ENCODE data around the gene MRE11. TPM values are rescaled to one million over a fixed set of nuclear protein-coding genes. Genes with fewer than 3 reads are reported as not detected.
A peak's percentile ranks its signal among the peaks of the same experiment; 100 is the strongest.
"Not testable (repeated sequence)": the region's sequence is repeated elsewhere in the genome, so short reads cannot be mapped to it uniquely, and the experiment has no call there.

The MRE11 gene
- total RNA-seq, 6 donors from 2014 or later, result 6.7 to 24.7 (median 16.3) TPM

- Histone ChIP-seq H3K36me3 (no peaks in the 10 kb centered on the region), H3K27me3 (no peaks in the 10 kb centered on the region), H3K4me3 (no peak overlapping the region), H3K4me1 (peaks cover 0 to 8% (median 4%) of the 10 kb centered on the region in 4 donors), H3K27ac (no peak overlapping the region), H3K9me3 (no peaks in the 10 kb centered on the region)
- 37 to 51% methylated on average over 4 of the region's 4 CpGs for WGBS, 2 donors
- peak in 1 of 2 donors; percentile 23 for DNase-seq
- no peak for ATAC-seq (ENCODE audit: low FRiP score in 2 of 2)
- TF ChIP-seq, protein P1, sequence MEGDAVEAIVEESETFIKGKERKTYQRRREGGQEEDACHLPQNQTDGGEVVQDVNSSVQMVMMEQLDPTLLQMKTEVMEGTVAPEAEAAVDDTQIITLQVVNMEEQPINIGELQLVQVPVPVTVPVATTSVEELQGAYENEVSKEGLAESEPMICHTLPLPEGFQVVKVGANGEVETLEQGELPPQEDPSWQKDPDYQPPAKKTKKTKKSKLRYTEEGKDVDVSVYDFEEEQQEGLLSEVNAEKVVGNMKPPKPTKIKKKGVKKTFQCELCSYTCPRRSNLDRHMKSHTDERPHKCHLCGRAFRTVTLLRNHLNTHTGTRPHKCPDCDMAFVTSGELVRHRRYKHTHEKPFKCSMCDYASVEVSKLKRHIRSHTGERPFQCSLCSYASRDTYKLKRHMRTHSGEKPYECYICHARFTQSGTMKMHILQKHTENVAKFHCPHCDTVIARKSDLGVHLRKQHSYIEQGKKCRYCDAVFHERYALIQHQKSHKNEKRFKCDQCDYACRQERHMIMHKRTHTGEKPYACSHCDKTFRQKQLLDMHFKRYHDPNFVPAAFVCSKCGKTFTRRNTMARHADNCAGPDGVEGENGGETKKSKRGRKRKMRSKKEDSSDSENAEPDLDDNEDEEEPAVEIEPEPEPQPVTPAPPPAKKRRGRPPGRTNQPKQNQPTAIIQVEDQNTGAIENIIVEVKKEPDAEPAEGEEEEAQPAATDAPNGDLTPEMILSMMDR (IDR thresholded peaks at IDR 0.05), result no peak
- no peak for TF ChIP-seq POLR2AphosphoS5 (IDR thresholded peaks at IDR 0.05)
- TF ChIP-seq EP300 (IDR thresholded peaks at IDR 0.05), result no peak
Observed at GRCh38 chr11:94507485-94507884, 13.8 kb upstream of the MRE11 start.

DNA sequence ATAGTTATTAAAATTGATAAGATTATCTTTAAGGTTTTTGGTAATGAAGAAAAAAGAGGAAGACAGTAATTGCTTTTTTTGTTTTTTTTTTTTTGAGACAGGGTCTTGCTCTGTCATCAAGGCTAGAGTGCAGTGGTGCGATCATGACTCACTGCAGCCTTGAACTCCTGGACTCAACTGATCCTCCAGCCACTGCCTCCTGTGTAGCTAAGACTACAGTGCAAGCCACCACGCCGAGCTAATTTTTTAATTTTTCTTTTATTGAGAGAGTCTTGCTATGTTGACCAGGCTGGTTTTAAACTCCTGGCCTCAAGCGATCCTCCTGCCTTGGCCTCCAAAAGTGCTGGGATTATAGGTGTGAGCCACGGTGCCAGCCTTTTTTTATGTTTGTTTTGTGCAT is 12.9 kb upstream of the MRE11 start:
- not testable (repeated sequence) for H3K36me3 ChIP-seq; H3K4me1 ChIP-seq; H3K4me3 ChIP-seq; H3K9me3 ChIP-seq; H3K27me3 ChIP-seq; DNase-seq; H3K27ac ChIP-seq; ATAC-seq (ENCODE audit: low FRiP score in 2 of 2)
- 93 to 94% methylated on average over 5 of the region's 5 CpGs for WGBS, 2 donors

- no peaks in the 10 kb centered on the region for H3K27me3 ChIP-seq
- peaks cover 0 to 24% (median 4%) of the 10 kb centered on the region in 4 donors for H3K36me3 ChIP-seq
- H3K4me3 ChIP-seq, result no peak overlapping the region
- peak in 1 of 2 donors; percentile 51 for ATAC-seq (ENCODE audit: low FRiP score in 2 of 2)
- no peaks in the 10 kb centered on the region for H3K4me1 ChIP-seq
- no peak for TF ChIP-seq EP300 (IDR thresholded peaks at IDR 0.05)
- TF ChIP-seq, protein P1 (IDR thresholded peaks at IDR 0.05), result peak; percentile 45 to 63 (median 60)
- H3K9me3 ChIP-seq, result no peaks in the 10 kb centered on the region
- no peak overlapping the region for H3K27ac ChIP-seq
- DNase-seq, result no peak
- 7 to 21% methylated on average over 3 of the region's 3 CpGs for WGBS, 2 donors
Observed at GRCh38 chr11:94504689-94505293, 11.1 kb upstream of the MRE11 start.

- Histone ChIP-seq H3K36me3 (peaks cover 9 to 56% (median 25%) of the 10 kb centered on the region in 4 donors), H3K4me3 (no peak overlapping the region), H3K9me3 (no peaks in the 10 kb centered on the region), H3K4me1 (no peaks in the 10 kb centered on the region), H3K27ac (no peak overlapping the region), H3K27me3 (no peaks in the 10 kb centered on the region)
- WGBS, 2 donors, result 72% methylated on average over 2 of the region's 2 CpGs
- no peak for TF ChIP-seq POLR2A (IDR thresholded peaks at IDR 0.05)
- TF ChIP-seq, protein P1 (IDR thresholded peaks at IDR 0.05), result no peak
- no peak for TF ChIP-seq EP300 (IDR thresholded peaks at IDR 0.05)
- no peak for TF ChIP-seq POLR2AphosphoS5 (IDR thresholded peaks at IDR 0.05)
- DNase-seq, result no peak
- no peak for ATAC-seq (ENCODE audit: low FRiP score in 2 of 2)
Observed at GRCh38 chr11:94501522-94501921, 7.9 kb upstream of the MRE11 start.

- TF ChIP-seq, protein P1 (IDR thresholded peaks at IDR 0.05), result no peak
- no peak for TF ChIP-seq POLR2A (IDR thresholded peaks at IDR 0.05)
- TF ChIP-seq EP300 (IDR thresholded peaks at IDR 0.05), result no peak
- no peak for TF ChIP-seq POLR2AphosphoS5 (IDR thresholded peaks at IDR 0.05)
- H3K36me3 ChIP-seq, result peaks cover 9 to 60% (median 25%) of the 10 kb centered on the region in 4 donors
- 87 to 95% methylated on average over 2 of the region's 2 CpGs for WGBS, 2 donors
Observed at GRCh38 chr11:94500181-94500580, 6.5 kb upstream of the MRE11 start.

More at GRCh38 chr11:94500181-94500580, 6.5 kb upstream of the MRE11 start:
- H3K9me3 ChIP-seq, result no peaks in the 10 kb centered on the region
- H3K27ac ChIP-seq, result no peak overlapping the region
- no peaks in the 10 kb centered on the region for H3K27me3 ChIP-seq
- H3K4me1 ChIP-seq, result peaks cover 1 to 6% (median 3%) of the 10 kb centered on the region in 4 donors
- ATAC-seq (ENCODE audit: low FRiP score in 2 of 2), result no peak
- DNase-seq, result no peak
- H3K4me3 ChIP-seq, result no peak overlapping the region

All from upper lobe of left lung (tissue), 6 donors.